ENCODE data around the gene BCO1.

The BCO1 gene

GRCh38 chr16:81275064-81275532 is 36.6 kb downstream of the BCO1 start:
- DNase-seq, result no peak

- DNase-seq, result no peak
Measured at GRCh38 chr16:81275795-81276194, 37.3 kb downstream of the BCO1 start.

GRCh38 chr16:81276323-81276722 is 37.8 kb downstream of the BCO1 start:
- DNase-seq, result peak in 51 of 58 donors; percentile 4 to 90 (median 50)

GRCh38 chr16:81277541-81278080 is 39.1 kb downstream of the BCO1 start:
- DNase-seq, result peak in 1 of 58 donors; percentile 1

- DNase-seq, result no peak
Measured at GRCh38 chr16:81278526-81278925, 40.0 kb downstream of the BCO1 start.

- no peak for DNase-seq
Measured at GRCh38 chr16:81279392-81279791, 40.9 kb downstream of the BCO1 start.

- no peak for DNase-seq
Measured at GRCh38 chr16:81280393-81280792, 41.9 kb downstream of the BCO1 start.

- DNase-seq, result no peak
Measured at GRCh38 chr16:81283044-81283443, 44.6 kb downstream of the BCO1 start.

- DNase-seq, result no peak
Measured at GRCh38 chr16:81284995-81285600, 46.6 kb downstream of the BCO1 start.

GRCh38 chr16:81286190-81286589 is 47.7 kb downstream of the BCO1 start:
- DNase-seq, result no peak

- no peak for DNase-seq
Measured at GRCh38 chr16:81291117-81291516, 52.6 kb downstream of the BCO1 start.

- no peak for DNase-seq
Measured at GRCh38 chr16:81292936-81293335, 54.4 kb downstream of the BCO1 start.

- DNase-seq, result no peak
Measured at GRCh38 chr16:81293909-81294802, 55.7 kb downstream of the BCO1 start.

- no peak for DNase-seq
Measured at GRCh38 chr16:81296631-81297030, 58.1 kb downstream of the BCO1 start.

GRCh38 chr16:81307770-81308169 is 69.3 kb downstream of the BCO1 start:
- DNase-seq, result no peak

- DNase-seq, result no peak
Measured at GRCh38 chr16:81310045-81310644, 71.7 kb downstream of the BCO1 start.

- DNase-seq, result no peak
Measured at GRCh38 chr16:81311762-81312161, 73.3 kb downstream of the BCO1 start.

- DNase-seq, result peak in 4 of 58 donors; percentile 37 to 61 (median 52)
Measured at GRCh38 chr16:81313701-81314602, 75.5 kb downstream of the BCO1 start.

GRCh38 chr16:81314603-81315270 is 76.2 kb downstream of the BCO1 start, which contains the start of gene GAN:
TSS of gene GAN (plus strand) at chr16:81314962. CDS start at chr16:81315114, 152 bp downstream.
- DNase-seq, result peak; percentile 62 to 97 (median 94)
